NCI-H510A treated with DMSO at 0.1 percent for 48 hours (cell line): ENCODE results near the gene RPS6KA2.

Source experiments
- DNase-seq: peaks from one replicate; lab custom pipeline; 2025; lab: John Stamatoyannopoulos, UW

The RPS6KA2 gene

GRCh38 chr6:166488076-166488685 lies 138.9 kb downstream of the RPS6KA2 start:
- no peak for DNase-seq

- DNase-seq: no peak
Measured at GRCh38 chr6:166487148-166487547, 139.9 kb downstream of the RPS6KA2 start.

- DNase-seq: no peak
Measured at GRCh38 chr6:166486536-166486880, 140.5 kb downstream of the RPS6KA2 start.

- no peak for DNase-seq
Measured at GRCh38 chr6:166485651-166486535, 141.2 kb downstream of the RPS6KA2 start.

DNA sequence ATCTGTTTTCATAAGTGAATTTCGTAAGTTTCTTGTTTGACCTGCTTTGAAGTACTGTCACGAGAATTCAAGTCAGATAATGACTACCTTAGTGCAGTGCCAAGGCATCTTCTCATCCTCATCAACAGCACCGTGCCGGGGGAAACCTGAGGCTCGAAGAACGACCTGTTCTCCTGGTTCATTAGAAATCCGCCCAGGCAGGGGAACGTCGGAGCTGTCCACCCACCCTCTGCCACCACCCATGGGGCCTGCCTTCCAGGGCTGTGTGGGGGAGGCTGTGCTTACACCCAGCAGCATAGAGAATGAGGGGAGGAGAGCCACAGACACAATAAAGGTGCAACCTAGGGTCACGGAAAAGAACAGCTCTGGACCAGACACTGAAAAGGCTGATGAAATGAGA lies 142.2 kb downstream of the RPS6KA2 start:
- no peak for DNase-seq

GRCh38 chr6:166483573-166484250 lies 143.3 kb downstream of the RPS6KA2 start:
- DNase-seq: no peak

DNA sequence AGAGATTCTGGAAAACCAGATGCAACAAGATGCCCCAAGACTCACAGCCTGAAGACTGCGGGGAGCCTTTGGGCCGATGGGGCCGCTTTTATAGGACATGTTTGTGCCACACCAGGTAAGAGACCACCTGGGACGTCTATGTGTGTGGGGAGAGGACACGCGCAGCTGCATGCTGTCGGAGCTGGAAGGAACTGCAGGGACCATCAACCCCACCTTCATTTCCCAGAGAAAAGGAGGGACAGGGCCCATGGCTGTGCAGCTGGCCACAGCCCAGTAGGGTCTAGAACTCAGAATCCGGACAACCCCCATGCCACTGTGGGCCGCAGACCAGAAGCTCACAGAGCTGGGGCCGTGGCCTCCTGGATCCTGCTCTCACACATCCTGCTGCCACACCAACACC lies 144.0 kb downstream of the RPS6KA2 start:
- DNase-seq: no peak

DNA sequence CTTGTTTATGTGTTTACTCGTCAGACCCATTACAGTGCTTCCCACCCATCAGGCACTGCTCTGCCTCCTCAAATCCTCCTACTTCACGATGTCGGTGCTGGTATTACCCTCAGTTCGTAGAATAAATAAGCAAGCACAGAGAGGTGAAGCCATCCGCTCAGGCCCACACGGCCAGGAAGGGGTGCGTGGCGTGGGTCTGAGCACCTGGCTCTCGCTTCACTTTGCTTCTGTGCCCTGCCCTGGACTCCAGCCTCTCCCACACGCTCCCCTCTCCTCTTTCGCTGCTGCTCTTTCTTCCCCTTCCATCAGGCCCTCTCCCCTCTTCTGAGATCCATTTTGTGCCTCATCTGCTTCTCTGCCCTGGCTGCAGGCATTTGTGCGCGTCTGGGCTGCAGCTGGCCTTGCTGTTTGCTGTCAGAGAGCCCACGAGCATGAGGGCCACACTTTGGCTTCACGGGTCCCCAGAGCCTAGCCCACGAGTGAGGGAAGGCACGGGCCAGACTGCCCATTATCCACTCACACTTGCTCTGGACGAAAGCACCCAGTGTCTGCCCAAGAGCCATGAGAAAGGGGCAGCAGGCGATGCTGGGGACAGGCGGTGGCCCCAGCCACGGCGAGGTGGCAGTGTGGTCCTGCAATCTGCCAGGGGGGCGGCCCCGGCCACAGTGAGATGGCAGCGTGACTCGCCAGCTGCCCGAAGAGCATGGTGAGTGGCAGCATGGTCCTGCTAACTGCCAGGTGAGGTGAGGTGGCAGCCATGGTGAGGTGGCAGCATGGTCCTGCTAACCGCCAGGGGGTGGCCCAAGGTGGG lies 148.1 kb downstream of the RPS6KA2 start:
- no peak for DNase-seq

DNA sequence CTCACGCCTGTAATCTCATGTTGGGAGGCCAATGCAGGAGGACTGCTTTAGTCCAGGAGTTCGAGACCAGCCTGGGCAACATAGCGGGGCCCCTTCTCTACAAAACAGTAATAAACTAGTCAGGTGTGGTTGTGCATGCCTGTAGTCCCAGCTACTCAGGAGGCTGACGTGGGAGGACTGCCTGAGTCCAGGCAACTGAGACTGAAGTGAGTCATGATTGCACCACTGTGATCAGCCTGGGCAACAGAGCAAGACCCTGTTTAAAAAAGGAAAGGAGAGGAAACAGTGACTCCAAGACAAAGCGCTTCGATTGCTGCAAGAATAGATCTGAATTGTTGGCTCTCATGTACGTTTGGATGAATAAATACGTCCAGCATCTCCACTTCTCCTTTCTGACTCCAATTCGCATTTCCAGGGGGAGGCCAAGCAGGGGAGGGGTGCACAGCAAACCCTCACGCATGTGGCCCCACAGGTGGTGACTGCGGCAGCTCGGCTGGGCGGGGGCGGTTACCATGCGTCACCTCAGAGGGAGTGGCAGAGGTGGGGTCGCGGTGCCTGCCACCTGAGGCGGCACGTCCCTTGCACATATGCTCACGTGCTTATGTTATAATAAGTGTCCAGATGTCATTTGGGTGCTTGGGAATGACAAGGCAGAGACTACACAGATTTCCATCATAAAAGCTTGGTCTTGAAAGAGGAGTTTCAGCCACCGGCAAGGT lies 149.2 kb downstream of the RPS6KA2 start:
- DNase-seq: no peak

DNA sequence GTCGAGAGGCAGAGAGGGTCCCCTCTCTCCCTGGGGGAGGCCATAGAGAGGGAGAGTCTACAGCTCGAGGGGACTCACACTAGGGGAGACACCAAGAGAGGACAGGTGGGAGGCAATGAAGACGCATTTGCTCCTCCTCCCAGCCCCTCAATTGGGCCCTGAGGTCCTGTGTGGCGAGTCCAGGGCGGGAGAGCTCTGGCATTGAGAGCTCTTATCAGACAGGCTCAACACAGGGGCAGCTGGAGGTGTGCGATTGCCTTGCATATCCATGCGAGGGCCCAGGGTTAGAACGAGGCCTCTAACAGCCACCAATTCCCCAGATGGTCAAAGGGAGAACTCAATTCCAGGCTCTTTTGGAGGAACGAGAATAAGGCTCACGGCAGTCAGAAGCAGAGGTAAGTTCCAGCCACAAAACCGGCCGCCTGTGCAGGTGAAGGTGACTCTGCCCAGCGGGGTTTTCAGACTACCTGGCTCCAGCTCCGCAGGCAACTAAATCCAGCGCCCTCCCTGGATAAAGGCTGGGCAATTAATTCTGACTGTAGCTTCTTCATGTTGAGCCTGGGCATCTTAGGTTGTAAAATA lies 150.3 kb downstream of the RPS6KA2 start:
- no peak for DNase-seq

DNA sequence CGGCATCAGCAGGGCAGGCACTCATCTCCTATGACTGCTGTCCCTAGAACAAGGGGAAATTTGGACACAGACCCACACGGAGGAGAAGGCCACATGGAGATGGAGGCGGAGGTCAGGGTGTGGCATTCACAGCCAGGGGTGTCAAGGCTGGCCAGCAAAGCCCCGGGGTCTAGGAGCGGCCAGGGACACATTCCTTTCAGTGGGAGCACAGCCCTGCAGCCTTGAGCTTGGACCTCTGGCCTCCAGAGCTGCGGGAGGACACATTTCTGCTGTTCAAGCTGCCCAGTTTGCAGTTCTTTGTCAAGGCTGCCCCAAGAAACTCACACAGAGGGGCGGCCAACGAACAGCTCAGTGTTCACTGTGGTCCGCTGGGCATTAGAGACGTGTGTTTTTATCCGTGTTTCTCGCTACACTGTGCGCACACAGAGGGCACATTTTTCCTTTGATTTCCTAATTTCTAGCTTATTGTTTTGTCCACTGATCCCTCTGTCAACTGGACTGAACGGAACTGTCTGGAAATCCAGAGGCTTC lies 150.9 kb downstream of the RPS6KA2 start:
- no peak for DNase-seq

DNA sequence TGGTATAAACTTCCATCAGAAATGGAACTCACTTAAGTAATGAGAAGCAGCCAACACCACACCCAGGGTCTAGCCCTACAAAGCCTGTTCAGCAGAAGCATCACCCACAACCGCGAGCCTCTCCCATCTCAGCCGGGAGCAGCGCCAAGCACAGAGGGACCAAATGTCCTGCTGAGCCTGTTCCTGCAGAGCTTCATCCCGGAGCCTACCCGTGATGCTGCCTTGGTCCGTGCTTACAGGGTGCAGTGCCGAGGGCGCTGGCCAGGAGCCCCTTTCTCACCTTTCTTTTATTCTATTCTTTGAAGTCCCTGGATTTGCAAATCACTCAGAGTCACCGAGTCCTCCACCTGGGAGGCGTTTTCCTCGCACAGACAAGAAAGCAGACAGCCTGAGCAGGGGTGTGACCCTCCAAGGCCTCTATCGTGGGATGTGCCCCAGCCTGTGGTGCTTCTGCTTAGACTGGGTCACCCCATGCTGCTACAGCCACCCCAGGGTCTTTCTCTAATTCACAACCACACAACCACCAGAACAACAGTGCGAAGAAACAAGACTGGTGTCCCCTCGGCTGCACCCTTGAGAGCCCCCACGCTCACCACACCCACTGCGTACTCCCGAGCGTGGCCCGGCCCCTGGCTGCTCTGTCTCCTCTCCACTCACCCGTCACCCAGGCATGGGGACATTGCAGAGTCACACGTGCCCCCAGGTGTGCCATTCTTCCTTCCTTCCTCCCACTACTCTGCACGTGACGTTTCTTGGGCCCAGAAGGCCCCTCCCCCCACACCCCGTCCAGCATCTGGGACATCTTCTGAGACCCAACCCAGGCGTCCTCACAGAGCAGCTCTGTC lies 152.1 kb downstream of the RPS6KA2 start:
- no peak for DNase-seq

DNA sequence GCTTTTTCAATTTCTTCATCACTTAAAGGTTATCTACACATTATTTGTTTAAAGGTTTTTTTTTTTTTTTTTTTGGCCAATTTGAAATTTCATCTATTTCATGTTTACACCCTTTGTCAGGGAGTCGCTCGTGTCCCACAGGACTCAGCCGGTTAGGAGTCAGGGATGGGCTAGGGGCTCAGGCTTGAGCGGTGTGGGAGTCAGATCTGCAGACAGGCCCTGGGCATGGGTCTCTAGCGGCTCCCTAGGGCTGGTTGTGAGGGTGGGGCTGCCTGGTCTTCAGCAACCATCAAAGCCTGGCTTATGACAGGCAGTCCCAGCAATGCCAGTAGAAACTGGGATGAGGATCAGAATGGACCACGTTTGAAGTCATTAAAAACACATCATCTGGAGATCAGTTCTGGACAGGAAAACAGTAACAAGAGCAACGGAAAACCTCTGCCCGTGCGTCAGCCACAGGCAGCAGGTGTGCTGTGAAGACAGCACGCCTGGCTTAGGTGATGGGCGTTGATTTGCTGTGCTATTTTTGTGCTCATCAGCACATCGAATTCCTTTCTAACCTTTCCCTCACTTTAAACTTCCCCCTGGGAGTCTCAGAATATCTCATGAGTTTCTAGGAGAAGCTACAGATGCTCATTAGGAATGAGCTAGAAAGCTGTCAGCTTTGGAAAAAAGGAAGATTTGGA lies 153.0 kb downstream of the RPS6KA2 start:
- no peak for DNase-seq

GRCh38 chr6:166472636-166473035 lies 154.4 kb downstream of the RPS6KA2 start:
- no peak for DNase-seq

- no peak for DNase-seq
Measured at GRCh38 chr6:166471797-166472260, 155.2 kb downstream of the RPS6KA2 start.

- no peak for DNase-seq
Measured at GRCh38 chr6:166470863-166471410, 156.1 kb downstream of the RPS6KA2 start.

GRCh38 chr6:166470029-166470862 lies 156.8 kb downstream of the RPS6KA2 start:
- no peak for DNase-seq

GRCh38 chr6:166469426-166469961 lies 157.6 kb downstream of the RPS6KA2 start:
- DNase-seq: no peak
